Gastroesophageal sphincter (tissue), 3 donors: ENCODE data around the gene CCDC91.

Experiments
- POLR2A ChIP-seq, 2 donors: fragments of 450-650 bp; IDR thresholded peaks; one replicate each; pipeline ENCODE4 v1.6.1; 2017; ENCODE audit warnings: antibody characterized with exemption in 2 of 2, mild to moderate bottlenecking in 2 of 2, moderate library complexity in 1 of 2
- TF ChIP-seq, protein P1 (sequence below), 4 experiments: fragments of 200-600 bp in 2 of 4; fragments of 450-650 bp in 2 of 4; sonication (generic) in 1 of 4; IDR thresholded peaks; one replicate each; pipeline ENCODE4 v1.5.1; 2017 to 2019; ENCODE audit warnings: antibody characterized with exemption in 4 of 4, mild to moderate bottlenecking in 2 of 4, moderate library complexity in 2 of 4

DNA sequence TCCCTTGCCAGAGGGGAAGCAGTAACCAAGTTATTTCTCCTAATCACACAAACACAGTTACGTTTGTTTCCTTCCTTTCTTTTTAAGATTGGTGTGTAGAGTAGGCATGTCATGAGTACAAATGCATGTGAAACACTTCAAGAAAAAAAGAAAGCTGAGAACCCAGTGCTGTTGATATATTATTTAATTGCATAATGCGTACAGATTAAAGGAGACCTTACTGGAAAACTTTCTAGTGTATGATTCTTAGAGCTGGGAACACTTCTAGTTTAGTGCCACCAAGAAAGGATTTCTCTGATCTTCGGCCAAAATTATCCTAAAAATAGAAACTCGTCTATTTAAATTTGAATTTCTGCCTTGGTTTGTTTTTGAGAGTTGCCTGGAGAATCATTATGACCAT is 365.5 kb downstream of the CCDC91 start:
- TF ChIP-seq, protein P1, sequence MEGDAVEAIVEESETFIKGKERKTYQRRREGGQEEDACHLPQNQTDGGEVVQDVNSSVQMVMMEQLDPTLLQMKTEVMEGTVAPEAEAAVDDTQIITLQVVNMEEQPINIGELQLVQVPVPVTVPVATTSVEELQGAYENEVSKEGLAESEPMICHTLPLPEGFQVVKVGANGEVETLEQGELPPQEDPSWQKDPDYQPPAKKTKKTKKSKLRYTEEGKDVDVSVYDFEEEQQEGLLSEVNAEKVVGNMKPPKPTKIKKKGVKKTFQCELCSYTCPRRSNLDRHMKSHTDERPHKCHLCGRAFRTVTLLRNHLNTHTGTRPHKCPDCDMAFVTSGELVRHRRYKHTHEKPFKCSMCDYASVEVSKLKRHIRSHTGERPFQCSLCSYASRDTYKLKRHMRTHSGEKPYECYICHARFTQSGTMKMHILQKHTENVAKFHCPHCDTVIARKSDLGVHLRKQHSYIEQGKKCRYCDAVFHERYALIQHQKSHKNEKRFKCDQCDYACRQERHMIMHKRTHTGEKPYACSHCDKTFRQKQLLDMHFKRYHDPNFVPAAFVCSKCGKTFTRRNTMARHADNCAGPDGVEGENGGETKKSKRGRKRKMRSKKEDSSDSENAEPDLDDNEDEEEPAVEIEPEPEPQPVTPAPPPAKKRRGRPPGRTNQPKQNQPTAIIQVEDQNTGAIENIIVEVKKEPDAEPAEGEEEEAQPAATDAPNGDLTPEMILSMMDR (IDR thresholded peaks at IDR 0.05): no peak
- no peak for TF ChIP-seq POLR2A (IDR thresholded peaks at IDR 0.05)
